OCI-LY3 (cell line): Measurements from ENCODE around the gene EFNA2.

ENCODE experiments used
- H2AFZ ChIP-seq: fragments of 200-600, 300-600 bp; shearing (Covaris generic); 2 replicates; pipeline ENCODE4 v1.6.0; 2014; ENCODE audit warnings: antibody characterized with exemption, low read depth, low read length
- H3K27ac ChIP-seq: fragments of 200-600, 300-600 bp; sonication (generic); 2 replicates; pipeline ENCODE4 v1.5.1; 2014; ENCODE audit warnings: mild to moderate bottlenecking, low read length, moderate library complexity, mixed read lengths
- H3K27me3 ChIP-seq: fragments of 200-600, 300-600 bp; sonication (generic); 2 replicates; pipeline ENCODE4 v1.6.1; 2014; ENCODE audit warnings: low read depth, low read length, mixed read lengths
- H3K36me3 ChIP-seq: fragments of 200-600, 300-600 bp; sonication (generic); replicated peaks from 2 replicates; pipeline ENCODE3; 2014; ENCODE audit warnings: low read depth, low read length, mixed read lengths
- H3K4me1 ChIP-seq: fragments of 300-600, 200-600 bp; sonication (generic); 2 replicates; pipeline ENCODE4 v1.6.1; 2014; ENCODE audit warnings: low read length, mixed read lengths
- H3K4me2 ChIP-seq: fragments of 200-600, 300-600 bp; sonication (generic); 2 replicates; pipeline ENCODE4 v1.6.1; 2014; ENCODE audit warnings: low read length, mixed read lengths
- H3K4me3 ChIP-seq: fragments of 300-600, 200-600 bp; sonication (generic); 2 replicates; pipeline ENCODE4 v1.5.1; 2014; ENCODE audit warnings: antibody characterized with exemption, mild to moderate bottlenecking, low read length, moderate library complexity
- H3K79me2 ChIP-seq: fragments of 300-600, 200-600 bp; shearing (Covaris generic); 2 replicates; pipeline ENCODE4 v1.6.1; 2014; ENCODE audit warnings: mild to moderate bottlenecking, low read length, mixed read lengths
- H3K9ac ChIP-seq: fragments of 300-600, 200-600 bp; shearing (Covaris generic); 2 replicates; pipeline ENCODE4 v1.6.0; 2014; ENCODE audit warnings: mild to moderate bottlenecking, low read length, moderate library complexity
- H3K9me3 ChIP-seq: fragments of 200-600, 300-600 bp; shearing (Covaris generic); 2 replicates; pipeline ENCODE4 v1.6.1; 2014; ENCODE audit warnings: low read length, mixed read lengths; ENCODE audit not compliant: insufficient read depth
- H4K20me1 ChIP-seq: fragments of 200-600, 300-600 bp; sonication (generic); 2 replicates; pipeline ENCODE4 v1.6.1; 2016; ENCODE audit warnings: low read length, mixed read lengths; ENCODE audit not compliant: insufficient read depth
- CTCF ChIP-seq: fragments of 200-600, 300-600 bp; sonication (generic); IDR thresholded peaks from 2 replicates; pipeline ENCODE4 v1.5.1; 2014; ENCODE audit warnings: antibody characterized with exemption, low read length, low read depth
- EZH2phosphoT487 ChIP-seq: fragments of 200-600 bp; shearing (Covaris generic); IDR thresholded peaks from 2 replicates; pipeline ENCODE4 v1.6.1; 2018; ENCODE audit warnings: antibody characterized with exemption, mixed run types, low read depth

The EFNA2 gene

GRCh38 chr19:1267477-1268225 is 18.0 kb upstream of the EFNA2 start:
- Histone ChIP-seq H3K9me3 (no peaks in the 10 kb centered on the region), H3K27ac (no peak overlapping the region), H3K9ac (no peak overlapping the region), H3K36me3 (peaks cover 30% of the 10 kb centered on the region), H3K4me3 (peak overlapping the region; percentile 78), H3K4me1 (peaks cover 45% of the 10 kb centered on the region), H3K79me2 (peaks cover 35% of the 10 kb centered on the region), H4K20me1 (peaks cover 16% of the 10 kb centered on the region), H3K27me3 (peaks cover 15% of the 10 kb centered on the region), H2AFZ (no peak overlapping the region), H3K4me2 (peak overlapping the region; percentile 97)
- TF ChIP-seq EZH2phosphoT487 (no peak), CTCF (no peak)

- H2AFZ ChIP-seq: no peak overlapping the region
- 0 out of 2 replicates have a peak overlapping the region, but pooled peaks have one; percentile 22 for H3K9ac ChIP-seq
- peaks cover 15% of the 10 kb centered on the region for H3K27me3 ChIP-seq
- no peak overlapping the region for H3K27ac ChIP-seq
- H3K36me3 ChIP-seq: peaks cover 38% of the 10 kb centered on the region
- peaks cover 16% of the 10 kb centered on the region for H4K20me1 ChIP-seq
- H3K4me2 ChIP-seq: peak overlapping the region; percentile 66
- peaks cover 43% of the 10 kb centered on the region for H3K4me1 ChIP-seq
- peaks cover 41% of the 10 kb centered on the region for H3K79me2 ChIP-seq
- H3K9me3 ChIP-seq: no peaks in the 10 kb centered on the region
- H3K4me3 ChIP-seq: peak overlapping the region; percentile 57
- TF ChIP-seq EZH2phosphoT487 (no peak), CTCF (no peak)
Measured at GRCh38 chr19:1268226-1269064, 17.2 kb upstream of the EFNA2 start.

GRCh38 chr19:1269065-1269477 is 16.6 kb upstream of the EFNA2 start, which contains the start of gene CIRBP:
CIRBP (plus strand) TSS chr19:1269332; CDS start chr19:1270934, 1,602 bp downstream.
- Histone ChIP-seq H3K36me3 (peaks cover 44% of the 10 kb centered on the region), H3K9ac (peak within 1 kb of the TSS; percentile 86), H3K4me1 (peaks cover 43% of the 10 kb centered on the region), H3K4me2 (peak within 1 kb of the TSS; percentile 98), H3K9me3 (no peaks in the 10 kb centered on the region), H3K27ac (peak within 1 kb of the TSS; percentile 69), H3K4me3 (peak within 1 kb of the TSS; percentile 81), H4K20me1 (peaks cover 16% of the 10 kb centered on the region), H3K27me3 (peaks cover 15% of the 10 kb centered on the region), H3K79me2 (peaks cover 45% of the 10 kb centered on the region), H2AFZ (no peak within 1 kb of the TSS)
- TF ChIP-seq CTCF: no peak
- TF ChIP-seq EZH2phosphoT487: no peak
